Measurements from ENCODE around the gene PRDX3. TPM values are rescaled to one million over a fixed set of nuclear protein-coding genes. Genes with fewer than 3 reads are reported as not detected.

Gene PRDX3
- total RNA-seq, 1 donor from 2014 or later, result 83.2 TPM

DNA sequence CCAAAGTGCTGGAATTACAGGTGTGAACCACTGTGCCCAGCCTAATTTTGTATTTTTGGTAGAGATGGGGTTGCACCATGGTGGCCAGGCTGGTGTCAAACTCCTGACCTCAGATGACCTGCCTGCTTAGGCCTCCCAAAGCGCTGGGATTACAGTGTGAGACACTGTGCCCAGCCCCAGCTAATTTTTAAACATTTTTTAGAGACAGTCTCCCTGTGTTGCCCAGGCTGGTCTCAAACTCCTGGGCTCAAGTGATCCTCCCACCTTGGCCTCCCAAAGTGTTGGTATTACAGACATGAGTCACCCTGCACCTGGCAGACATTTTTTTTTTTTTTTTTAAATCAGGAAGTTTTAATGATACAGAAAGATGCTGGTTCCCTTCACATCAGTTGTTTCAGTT is 59.2 kb downstream of the PRDX3 start:
- Histone ChIP-seq H3K36me3 (peaks cover 0 to 67% of the 10 kb centered on the region in 2 donors), H3K4me3 (no peak overlapping the region), H3K4me1 (no peaks in the 10 kb centered on the region), H3K9me3 (no peaks in the 10 kb centered on the region), H3K27me3 (no peaks in the 10 kb centered on the region), H3K27ac (no peak overlapping the region)
- intact Hi-C loops (cut with DNase I), result no loop called here
- TF ChIP-seq CTCF (IDR thresholded peaks at IDR 0.05), result no peak
- TF ChIP-seq POLR2AphosphoS5 (IDR thresholded peaks at IDR 0.05; ENCODE audit: insufficient read depth in 1 of 2, low read depth in 1 of 2), result no peak
- no peak for TF ChIP-seq POLR2A (IDR thresholded peaks at IDR 0.05)
- DNase-seq (ENCODE audit: extremely low spot score in 2 of 2), result no peak

DNA sequence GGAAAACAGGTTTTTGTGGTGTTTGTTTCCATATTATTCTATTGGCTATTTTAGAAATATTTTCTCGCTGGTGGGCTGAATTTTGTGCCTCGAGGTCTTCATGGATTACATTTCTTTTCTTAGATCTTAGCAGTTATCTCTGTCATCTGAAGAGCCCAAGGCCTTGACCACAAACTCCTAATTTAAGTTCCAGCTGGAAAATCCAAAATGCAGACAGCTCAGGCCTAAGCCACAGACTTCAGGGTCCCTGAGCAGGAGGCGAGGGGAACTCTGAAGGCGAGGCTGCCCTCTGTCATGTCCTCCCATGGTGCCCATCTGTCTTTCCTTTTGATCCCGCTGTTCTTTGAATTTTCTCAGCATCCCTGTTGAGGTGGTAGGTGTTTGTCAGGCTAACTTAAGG is 60.4 kb downstream of the PRDX3 start:
- Histone ChIP-seq H3K4me1 (peaks cover 4% of the 10 kb centered on the region), H3K36me3 (peaks cover 0 to 62% of the 10 kb centered on the region in 2 donors)

More for the DNA sequence above, 60.4 kb downstream of the PRDX3 start:
- H3K9me3 ChIP-seq, result no peaks in the 10 kb centered on the region
- no peak for DNase-seq (ENCODE audit: extremely low spot score in 2 of 2)
- no peak overlapping the region for H3K27ac ChIP-seq
- intact Hi-C loops (cut with DNase I), result no loop called here
- TF ChIP-seq CTCF (IDR thresholded peaks at IDR 0.05) (no peak), POLR2A (IDR thresholded peaks at IDR 0.05) (no peak), POLR2AphosphoS5 (IDR thresholded peaks at IDR 0.05; ENCODE audit: insufficient read depth in 1 of 2, low read depth in 1 of 2) (no peak)
- no peak overlapping the region for H3K4me3 ChIP-seq
- H3K27me3 ChIP-seq, result no peaks in the 10 kb centered on the region

Small RNAs within 50 kb of the gene (small RNA-seq; reads per million reads assigned to genes)
- not detected for gene RN7SL749P

Other genes starting within 250 kb of the PRDX3 start
- not detected for gene NANOS1, start 149.1 kb downstream of the PRDX3 start, total RNA-seq
- gene EIF3A, start 98.0 kb downstream of the PRDX3 start, total RNA-seq, result 100 TPM
- 42.2 TPM for gene DENND10, start 74.7 kb downstream of the PRDX3 start, total RNA-seq
- 12.3 TPM for gene SFXN4, start 13.1 kb downstream of the PRDX3 start, total RNA-seq
- 16.5 TPM for gene GRK5, start 28.8 kb upstream of the PRDX3 start, total RNA-seq